GM12874 (cell line): ENCODE measurements around the gene RAB10.

ENCODE experiments used
- CTCF ChIP-seq: IDR thresholded peaks from 2 replicates; pipeline ENCODE4 v1.5.1; 2011; ENCODE audit warnings: low read depth, mild to moderate bottlenecking, control low read depth, low read length, moderate library complexity; ENCODE audit not compliant: insufficient read depth

The RAB10 gene

GRCh38 chr2:26058390-26058789 is 24.5 kb downstream of the RAB10 start:
- no peak for TF ChIP-seq CTCF

- TF ChIP-seq CTCF: no peak
These were observed 25.7 kb downstream of the RAB10 start for GRCh38 chr2:26059542-26059941.

GRCh38 chr2:26061539-26061938 is 27.7 kb downstream of the RAB10 start:
- TF ChIP-seq CTCF: no peak

GRCh38 chr2:26064846-26065245 is 31.0 kb downstream of the RAB10 start:
- no peak for TF ChIP-seq CTCF

- no peak for TF ChIP-seq CTCF
These were observed 33.5 kb downstream of the RAB10 start for GRCh38 chr2:26067186-26067974.

- no peak for TF ChIP-seq CTCF
These were observed 34.2 kb downstream of the RAB10 start for GRCh38 chr2:26067980-26068507.

GRCh38 chr2:26068602-26069298 is 34.9 kb downstream of the RAB10 start:
- TF ChIP-seq CTCF: no peak
